Muscle layer of duodenum (tissue), 2 donors: ENCODE data around the gene ERCC2.
"Not testable (repeated sequence)": the region's sequence is repeated elsewhere in the genome, so short reads cannot be mapped to it uniquely, and the experiment has no call there.

Source experiments
- H3K27ac ChIP-seq: one replicate; pipeline ENCODE4 v1.7.0; 2013; ENCODE audit warnings: mild to moderate bottlenecking, low read length
- H3K27me3 ChIP-seq: one replicate; pipeline ENCODE4 v1.7.0; 2013; ENCODE audit warnings: low read depth, mild to moderate bottlenecking, control low read depth, low read length
- H3K36me3 ChIP-seq, 2 donors: one replicate each; pipeline ENCODE4 v1.7.0; 2013; ENCODE audit warnings: low read length in 2 of 2, control low read depth in 1 of 2, mild to moderate bottlenecking in 1 of 2; ENCODE audit not compliant: insufficient read depth in 2 of 2, control insufficient read depth in 1 of 2
- H3K4me1 ChIP-seq, 2 donors: one replicate each; pipeline ENCODE4 v1.7.0; 2013; ENCODE audit warnings: low read length in 2 of 2, mild to moderate bottlenecking in 2 of 2, control low read depth in 1 of 2, moderate library complexity in 1 of 2; ENCODE audit not compliant: insufficient read depth in 2 of 2, control insufficient read depth in 1 of 2
- H3K4me3 ChIP-seq, 2 donors: one replicate each; pipeline ENCODE4 v1.7.0; 2013; ENCODE audit warnings: low read length in 2 of 2, low read depth in 1 of 2, mild to moderate bottlenecking in 1 of 2
- H3K9me3 ChIP-seq, 2 donors: one replicate each; pipeline ENCODE4 v1.7.0; 2013; ENCODE audit warnings: low read length in 2 of 2, control low read depth in 1 of 2, mild to moderate bottlenecking in 1 of 2; ENCODE audit not compliant: control insufficient read depth in 1 of 2
- donor health status: healthy.

The ERCC2 gene

DNA sequence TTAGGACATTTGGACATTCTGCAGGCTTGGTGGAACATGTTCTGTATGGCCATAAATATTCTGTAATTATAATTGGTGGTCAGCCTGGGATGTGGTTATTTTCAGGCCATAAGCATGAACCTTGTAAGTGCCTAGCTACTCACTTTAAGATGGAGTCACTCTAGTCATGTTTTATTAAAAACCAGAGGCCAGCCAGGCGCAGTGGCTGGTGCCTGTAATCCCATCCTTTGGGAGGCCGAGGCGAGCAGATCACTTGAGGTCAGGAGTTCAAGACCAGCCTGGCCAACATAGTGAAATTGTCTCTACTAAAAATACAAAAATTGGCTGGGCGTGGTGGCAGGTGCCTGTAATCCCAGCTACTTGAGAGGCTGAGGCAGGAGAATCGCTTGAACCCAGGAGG, 37.2 kb upstream of the ERCC2 start:
- Histone ChIP-seq H3K4me1 (peaks cover 4 to 30% of the 10 kb centered on the region in 2 donors), H3K36me3 (peaks cover 0 to 22% of the 10 kb centered on the region in 2 donors), H3K27me3 (peaks cover 13% of the 10 kb centered on the region), H3K4me3 (peak overlapping the region; percentile 91 to 96)
- not testable (repeated sequence) for H3K9me3 ChIP-seq, H3K27ac ChIP-seq

DNA sequence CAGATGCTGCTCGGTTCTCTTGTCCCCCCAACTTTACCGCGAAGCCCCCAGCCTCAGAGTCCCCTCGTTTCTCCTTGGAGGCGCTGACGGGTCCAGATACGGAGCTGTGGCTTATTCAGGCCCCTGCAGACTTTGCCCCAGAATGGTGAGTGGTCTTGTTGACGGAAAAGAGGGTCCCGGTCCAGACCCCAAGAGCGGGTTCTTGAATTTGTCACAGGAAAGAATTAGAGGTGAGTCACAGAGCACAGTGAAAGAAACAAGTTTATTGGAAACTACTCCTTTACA, 36.7 kb upstream of the ERCC2 start:
- Histone ChIP-seq H3K4me1 (peaks cover 4 to 34% of the 10 kb centered on the region in 2 donors), H3K9me3 (no peaks in the 10 kb centered on the region), H3K27me3 (peaks cover 13% of the 10 kb centered on the region), H3K27ac (no peak overlapping the region), H3K4me3 (peak overlapping the region; percentile 91 to 96), H3K36me3 (peaks cover 0 to 22% of the 10 kb centered on the region in 2 donors)

DNA sequence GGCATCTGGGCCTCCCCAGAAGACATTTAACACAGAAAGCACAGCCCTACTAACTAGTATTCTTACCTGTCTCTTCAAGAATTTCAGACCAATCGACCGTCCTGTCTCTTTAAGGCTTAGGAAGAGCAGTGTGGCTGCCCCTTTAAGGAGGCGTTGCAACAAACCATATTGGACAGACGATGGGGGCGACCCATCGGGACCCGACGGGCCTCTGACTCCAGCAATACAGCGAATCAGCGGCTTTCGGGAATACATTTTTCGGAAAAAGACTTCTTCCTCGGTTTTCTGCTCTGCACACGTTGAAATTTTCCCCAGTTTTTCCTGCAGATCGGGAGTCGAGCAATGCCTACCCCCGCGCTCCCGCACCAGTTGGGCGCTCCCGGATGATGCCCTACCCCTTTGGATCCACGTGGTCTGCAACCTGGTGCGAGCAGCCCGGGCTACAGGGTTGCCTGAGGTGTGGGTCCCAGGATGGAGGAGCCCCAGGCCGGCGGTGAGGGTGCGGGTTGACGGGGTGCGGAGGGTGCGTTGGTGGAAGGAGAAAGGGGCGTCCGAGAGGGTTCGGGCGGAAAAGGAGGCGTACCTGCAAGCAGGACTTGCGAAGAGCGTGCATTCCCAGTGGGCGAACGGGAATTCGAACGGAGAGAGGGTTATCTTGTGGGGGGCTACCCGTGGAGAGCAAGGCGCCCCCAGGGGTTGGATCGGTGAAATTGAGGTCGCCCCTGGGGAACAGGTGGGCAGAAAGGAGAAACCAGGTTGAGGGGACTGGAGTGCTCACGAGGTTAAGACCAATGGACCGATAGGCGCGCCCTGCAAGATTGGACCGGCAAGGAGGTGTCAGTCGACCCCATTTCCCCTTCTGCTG, 36.1 kb upstream of the ERCC2 start, which contains the start of gene POLR1G:
Gene POLR1G (plus strand): TSS at position 419 of the 865 bp plus-strand sequence. CDS start 53 bp downstream, at position 472.
- peak within 1 kb of the TSS; percentile 91 to 96 for H3K4me3 ChIP-seq
- peaks cover 4 to 34% of the 10 kb centered on the region in 2 donors for H3K4me1 ChIP-seq
- no peaks in the 10 kb centered on the region for H3K9me3 ChIP-seq
- peaks cover 13% of the 10 kb centered on the region for H3K27me3 ChIP-seq
- peaks cover 0 to 22% of the 10 kb centered on the region in 2 donors for H3K36me3 ChIP-seq
- H3K27ac ChIP-seq: peak within 1 kb of the TSS; percentile 96

DNA sequence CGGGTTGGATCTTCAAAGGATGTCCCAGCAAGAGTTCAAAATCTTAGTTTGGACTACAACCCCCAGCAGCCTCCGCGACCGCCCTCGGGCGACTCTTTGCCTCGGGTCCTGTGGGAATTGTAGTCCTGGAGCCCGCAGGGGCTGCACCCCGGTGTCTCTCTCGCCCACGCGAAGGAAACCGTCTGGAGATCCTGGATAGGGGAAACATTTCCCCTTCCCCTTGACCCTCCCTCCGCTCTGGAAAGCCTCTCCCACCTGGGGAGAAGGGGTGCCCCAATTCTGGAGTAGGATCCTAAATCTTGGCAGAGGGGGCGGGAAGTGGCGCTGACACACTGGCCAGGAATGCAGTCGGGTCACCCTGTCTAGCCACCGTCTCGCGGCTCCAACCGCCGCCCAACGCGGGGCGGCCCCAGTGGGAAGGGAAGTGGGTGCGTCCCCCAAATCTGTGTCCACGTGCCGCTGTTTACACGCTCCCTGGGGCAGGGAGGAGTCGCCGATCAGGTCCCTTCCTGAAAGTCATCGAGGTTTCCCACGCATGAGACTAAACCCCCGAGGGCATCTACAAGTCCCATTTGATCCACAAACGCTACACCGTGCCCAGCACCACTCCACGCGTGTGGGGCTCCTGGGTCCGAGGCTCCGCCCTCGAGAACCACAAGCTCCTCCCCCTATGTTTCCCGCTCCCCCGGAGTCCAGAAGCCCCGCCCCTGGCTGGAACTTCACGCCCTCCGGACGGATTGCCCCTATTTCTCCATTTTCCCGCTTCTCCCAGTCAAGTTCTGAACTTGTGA, 35.3 kb upstream of the ERCC2 start:
- H3K27me3 ChIP-seq: peaks cover 13% of the 10 kb centered on the region
- peak overlapping the region; percentile 91 to 96 for H3K4me3 ChIP-seq
- peaks cover 4 to 34% of the 10 kb centered on the region in 2 donors for H3K4me1 ChIP-seq
- H3K27ac ChIP-seq: peak overlapping the region; percentile 96
- H3K36me3 ChIP-seq: peaks cover 0 to 17% of the 10 kb centered on the region in 2 donors
- H3K9me3 ChIP-seq: no peaks in the 10 kb centered on the region

DNA sequence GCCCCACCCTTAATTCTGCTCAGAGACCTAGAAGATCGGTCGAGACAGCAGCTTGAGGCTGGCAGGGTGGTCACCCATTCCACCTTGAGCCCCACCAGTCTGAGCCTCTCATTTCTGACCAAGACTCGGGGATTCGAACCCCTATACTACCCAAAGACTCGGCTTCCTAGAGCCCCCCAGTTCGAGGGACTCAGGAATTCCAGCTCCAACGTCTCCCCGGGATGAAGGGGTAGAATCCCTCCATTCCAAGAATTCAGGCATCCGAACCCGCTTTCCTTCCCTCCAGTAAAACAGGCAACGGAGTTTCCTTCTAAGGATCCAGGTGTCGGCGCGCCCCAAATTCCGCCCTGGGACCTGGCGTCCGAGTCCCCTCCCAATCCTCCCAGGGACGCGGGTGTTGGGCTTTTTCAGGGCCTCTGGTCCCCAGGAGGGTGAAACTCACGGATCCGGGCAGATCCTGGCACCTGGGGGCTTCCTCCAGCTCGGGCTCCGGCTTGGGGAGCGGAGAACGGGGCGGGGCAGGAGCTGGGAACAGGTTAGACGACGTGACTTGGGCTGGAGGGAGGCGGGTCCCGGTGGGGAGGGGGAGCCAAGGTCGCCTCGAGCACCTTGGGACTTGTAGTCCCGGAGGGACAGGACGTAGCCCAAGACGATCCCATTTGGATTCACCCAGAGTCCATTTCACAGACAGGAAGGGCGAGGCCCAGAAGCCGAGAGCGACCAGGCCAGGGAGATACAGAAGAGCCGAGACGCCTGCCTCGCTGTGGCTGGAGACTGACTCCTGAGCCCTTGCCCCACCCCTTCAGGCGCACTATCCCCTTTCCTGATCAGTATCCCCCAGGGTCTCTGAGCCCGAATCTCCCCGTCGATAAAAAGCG, 34.4 kb upstream of the ERCC2 start, which contains the start of gene PPP1R13L:
Gene PPP1R13L (minus strand): TSS at position 513 of the 878 bp plus-strand sequence. CDS start 6,751 bp downstream, outside the sequence.
- Histone ChIP-seq H3K27me3 (peaks cover 13% of the 10 kb centered on the region), H3K4me3 (peak within 1 kb of the TSS; percentile 91 to 96), H3K36me3 (peaks cover 0 to 17% of the 10 kb centered on the region in 2 donors), H3K9me3 (no peaks in the 10 kb centered on the region), H3K27ac (peak within 1 kb of the TSS; percentile 96), H3K4me1 (peaks cover 4 to 34% of the 10 kb centered on the region in 2 donors)

DNA sequence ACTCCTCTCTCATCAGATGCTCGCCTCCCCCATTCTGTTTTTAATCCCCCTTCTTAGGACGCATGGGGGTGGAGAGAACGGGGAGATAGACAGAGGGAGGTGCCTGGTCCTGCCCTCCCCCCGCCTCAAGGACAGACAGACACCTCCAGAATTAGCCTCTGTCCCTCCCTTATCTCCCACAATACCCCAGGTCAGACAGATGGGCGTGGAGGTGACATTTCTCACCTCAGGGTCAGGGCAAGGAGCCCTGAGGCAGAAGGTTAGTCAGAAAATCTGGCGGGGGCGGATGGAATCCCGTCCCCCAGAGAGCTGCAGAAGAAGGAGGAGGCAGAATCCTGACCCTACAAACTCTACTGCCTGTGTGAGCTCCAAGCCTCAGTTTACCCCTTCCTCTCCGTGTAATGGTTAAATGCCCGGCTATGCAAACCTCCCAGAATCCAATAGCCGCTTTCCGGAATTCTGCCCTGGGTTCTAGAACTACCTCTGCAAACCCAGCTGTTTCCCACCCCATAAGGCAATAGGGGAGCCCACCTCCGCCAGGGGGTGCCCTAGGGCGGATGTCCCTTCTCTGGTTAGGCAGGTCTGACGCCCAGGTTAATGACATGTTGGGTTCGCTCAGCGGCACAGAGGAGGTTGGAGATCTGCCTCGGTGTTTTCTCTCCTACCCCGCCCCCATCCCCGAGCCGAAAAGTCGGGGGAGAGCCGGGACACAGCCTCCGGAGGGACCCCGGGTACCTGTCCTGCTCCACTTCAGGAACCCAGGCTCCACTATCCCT, 33.6 kb upstream of the ERCC2 start:
- peak overlapping the region; percentile 91 to 96 for H3K4me3 ChIP-seq
- H3K27ac ChIP-seq: no peak overlapping the region
- peaks cover 0 to 12% of the 10 kb centered on the region in 2 donors for H3K36me3 ChIP-seq
- H3K9me3 ChIP-seq: no peaks in the 10 kb centered on the region
- H3K27me3 ChIP-seq: peaks cover 13% of the 10 kb centered on the region
- H3K4me1 ChIP-seq: peaks cover 4 to 35% of the 10 kb centered on the region in 2 donors

DNA sequence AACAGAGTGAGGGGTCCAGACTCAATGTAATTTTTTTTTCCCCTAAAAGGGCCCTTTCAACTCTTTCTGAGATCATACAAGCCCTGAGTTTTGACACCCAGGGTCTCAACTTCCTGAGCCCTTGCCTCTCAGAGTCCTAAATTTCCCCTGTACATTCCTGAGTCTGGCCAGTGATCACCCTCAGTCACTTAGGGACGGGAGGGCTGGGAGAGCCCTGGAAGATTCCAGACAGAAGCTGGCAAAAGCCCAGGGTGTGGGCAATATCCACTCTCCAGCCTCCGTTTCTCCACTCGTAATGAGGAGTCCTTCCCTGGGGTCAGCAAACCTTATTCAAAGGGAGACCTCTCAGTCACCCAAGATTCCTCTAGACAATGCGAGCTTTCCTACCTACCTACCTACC, 32.9 kb upstream of the ERCC2 start:
- Histone ChIP-seq H3K4me1 (peaks cover 4 to 41% of the 10 kb centered on the region in 2 donors), H3K27me3 (peaks cover 13% of the 10 kb centered on the region), H3K4me3 (no peak overlapping the region)

DNA sequence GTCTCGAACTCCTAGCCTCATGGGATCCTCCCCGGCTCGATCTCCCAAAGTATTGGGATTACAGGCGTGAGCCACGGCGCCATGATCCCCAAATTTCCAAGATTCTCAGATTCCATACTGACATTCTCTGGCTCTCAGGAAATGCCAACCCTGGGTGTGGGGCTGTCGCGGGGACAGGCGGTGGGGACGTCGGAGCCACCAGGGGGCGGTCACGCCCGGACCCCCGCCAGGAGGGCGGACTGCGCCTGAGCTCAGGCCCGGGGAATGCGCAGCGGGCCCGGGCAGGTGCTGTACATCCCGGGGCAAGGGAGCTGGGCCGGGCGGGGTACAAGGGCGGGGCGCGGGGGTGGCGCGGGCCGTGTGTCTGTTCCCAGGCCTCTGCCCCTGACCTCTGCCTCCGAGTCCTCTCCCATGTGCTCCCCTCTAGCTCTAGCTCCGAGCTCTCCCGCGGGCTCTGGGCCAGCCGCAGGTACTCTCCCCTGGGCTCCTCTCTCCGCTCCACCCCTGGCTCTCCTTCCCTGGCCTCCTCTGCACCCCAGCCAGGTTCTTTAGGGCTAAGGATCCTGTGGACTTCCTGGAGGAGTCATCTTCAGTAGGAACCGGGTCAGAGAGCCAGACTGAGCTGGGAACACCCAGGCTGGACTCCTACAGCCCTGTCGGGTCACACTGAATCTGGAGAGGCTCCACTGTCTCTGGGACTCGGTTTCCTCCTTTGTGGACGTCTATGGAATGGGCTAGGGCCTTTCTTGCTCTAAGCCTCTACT, 32.1 kb upstream of the ERCC2 start:
- peaks cover 13% of the 10 kb centered on the region for H3K27me3 ChIP-seq
- no peak overlapping the region for H3K4me3 ChIP-seq
- H3K27ac ChIP-seq: no peak overlapping the region
- H3K4me1 ChIP-seq: peaks cover 4 to 48% of the 10 kb centered on the region in 2 donors
- H3K36me3 ChIP-seq: peaks cover 0 to 7% of the 10 kb centered on the region in 2 donors
- H3K9me3 ChIP-seq: no peaks in the 10 kb centered on the region

More for the DNA sequence above, 32.9 kb upstream of the ERCC2 start:
- Histone ChIP-seq H3K9me3 (no peaks in the 10 kb centered on the region), H3K36me3 (peaks cover 0 to 10% of the 10 kb centered on the region in 2 donors), H3K27ac (no peak overlapping the region)

DNA sequence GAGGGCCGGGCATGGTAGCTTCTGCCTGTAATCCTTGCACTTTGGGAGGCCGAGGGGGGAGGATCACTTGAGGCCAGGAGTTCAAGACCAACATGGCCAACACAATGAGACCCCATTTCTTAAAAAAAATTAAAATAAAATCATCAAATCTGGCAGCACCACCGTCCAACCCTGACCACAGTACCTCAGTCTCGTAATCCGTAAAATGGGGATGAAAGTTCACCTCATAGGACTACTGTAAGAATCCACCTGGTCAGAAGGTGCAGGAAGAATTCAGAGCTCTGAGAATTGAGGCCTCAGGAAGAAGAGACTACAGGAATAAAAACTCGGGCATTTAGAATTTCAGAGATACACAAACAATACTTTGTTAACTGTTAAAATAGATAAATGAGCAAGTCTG, 31.4 kb upstream of the ERCC2 start:
- Histone ChIP-seq H3K27me3 (peaks cover 13% of the 10 kb centered on the region), H3K36me3 (peaks cover 0 to 7% of the 10 kb centered on the region in 2 donors), H3K9me3 (no peaks in the 10 kb centered on the region), H3K4me1 (peaks cover under 1 to 42% of the 10 kb centered on the region in 2 donors), H3K4me3 (no peak overlapping the region), H3K27ac (no peak overlapping the region)
